ENCODE results near the gene FOXF2.
A peak's percentile ranks its signal among the peaks of the same experiment; 100 is the strongest.

FOXF2 gene

DNA sequence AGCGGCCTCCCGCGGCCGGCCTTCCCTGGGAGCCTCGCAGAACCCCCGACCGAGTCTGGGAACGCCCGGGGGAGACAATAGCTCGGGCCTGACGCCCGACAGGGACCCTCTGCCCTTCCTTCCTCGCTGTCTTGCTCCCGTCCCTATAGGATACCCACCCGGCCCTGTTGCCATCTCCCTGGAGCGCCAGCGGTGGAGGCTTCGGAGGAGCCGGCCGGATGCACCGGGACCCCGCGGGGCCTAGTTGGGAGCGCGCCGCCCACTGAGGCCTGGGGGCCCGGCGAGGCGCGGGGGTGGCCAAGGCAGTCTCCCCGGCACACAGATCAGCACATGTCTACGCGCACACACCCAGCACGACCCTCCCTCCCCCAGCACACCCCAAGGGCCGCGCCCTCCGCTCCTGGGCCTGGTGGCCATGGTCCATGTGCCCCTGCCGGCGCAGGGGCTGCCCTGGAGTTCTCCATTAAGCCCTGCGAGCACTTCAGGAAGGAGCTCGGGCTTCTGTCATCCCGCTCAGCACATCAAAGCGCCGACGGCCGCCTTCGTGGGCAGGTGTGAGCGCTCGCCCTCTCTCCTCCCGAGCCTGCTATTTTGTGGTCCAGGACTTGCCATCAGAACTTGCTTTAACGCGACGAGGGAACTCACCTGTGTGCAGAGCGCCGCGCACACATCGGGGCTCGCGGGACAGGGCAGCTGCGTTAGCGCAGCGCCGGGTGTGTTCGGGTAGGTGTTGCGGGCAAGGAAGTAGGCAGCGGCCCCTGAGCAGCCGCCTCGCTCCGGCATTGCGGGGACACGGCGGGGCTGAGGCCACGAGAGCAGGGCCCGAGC lies 3.7 kb downstream of the FOXF2 start:
- DNase-seq: no peak

DNA sequence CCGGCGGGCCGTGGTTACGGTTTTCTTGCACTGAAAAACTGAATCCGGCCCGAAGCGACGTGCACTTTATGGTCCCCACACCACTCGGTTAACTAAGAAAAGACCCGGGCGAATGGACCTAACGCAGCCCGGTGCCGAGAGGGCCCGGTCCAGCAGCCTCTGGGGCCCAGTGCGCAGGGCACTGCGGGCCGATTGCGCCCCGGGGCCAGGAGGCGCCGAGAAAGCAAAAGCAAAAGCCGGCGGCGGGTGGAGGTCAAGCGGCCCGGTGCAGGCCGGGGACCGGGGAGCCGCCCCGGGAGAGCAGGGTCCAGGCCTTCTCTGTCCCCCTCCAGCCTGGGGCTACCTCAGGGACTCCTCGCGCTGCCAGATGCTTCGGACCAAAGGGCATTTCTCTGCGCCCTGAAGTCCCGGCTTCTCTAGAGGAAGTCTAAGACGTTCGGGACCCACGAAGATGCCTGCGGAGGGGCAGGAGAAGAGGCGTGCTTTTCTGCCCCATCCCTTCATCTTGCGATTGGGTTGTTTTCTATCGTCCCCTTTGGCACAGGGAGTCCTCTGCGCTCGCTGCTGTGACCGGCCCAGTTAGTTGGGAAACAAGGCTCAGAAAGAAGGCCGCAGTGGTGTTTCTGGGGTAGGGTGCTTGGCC lies 4.4 kb downstream of the FOXF2 start:
- DNase-seq: no peak

- no peak for DNase-seq
Observed at GRCh38 chr6:1394514-1395463, 5.4 kb downstream of the FOXF2 start.

DNA sequence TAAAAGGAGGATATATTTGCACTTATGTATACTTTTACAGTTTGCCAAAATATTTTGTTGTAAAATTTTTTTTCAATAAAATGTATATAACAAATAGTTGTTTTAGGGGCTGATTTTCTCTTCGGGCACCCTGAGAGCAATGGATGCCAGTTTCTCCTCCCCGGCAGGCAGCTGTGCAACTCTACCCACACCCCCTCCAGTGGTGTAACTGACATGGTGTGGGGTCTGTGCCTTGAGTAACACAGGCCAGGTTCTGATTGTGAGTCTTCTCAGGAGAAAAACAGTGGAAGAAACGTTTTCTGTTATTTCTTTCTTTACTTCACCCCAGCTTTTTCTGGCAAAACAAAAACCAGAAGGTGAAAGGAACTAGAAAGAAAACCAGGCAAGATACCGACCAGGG lies 6.1 kb downstream of the FOXF2 start:
- no peak for DNase-seq

- DNase-seq: no peak
Observed at GRCh38 chr6:1395941-1396908, 6.8 kb downstream of the FOXF2 start.

GRCh38 chr6:1396952-1397868 lies 7.8 kb downstream of the FOXF2 start:
- DNase-seq: peak; percentile 54

DNA sequence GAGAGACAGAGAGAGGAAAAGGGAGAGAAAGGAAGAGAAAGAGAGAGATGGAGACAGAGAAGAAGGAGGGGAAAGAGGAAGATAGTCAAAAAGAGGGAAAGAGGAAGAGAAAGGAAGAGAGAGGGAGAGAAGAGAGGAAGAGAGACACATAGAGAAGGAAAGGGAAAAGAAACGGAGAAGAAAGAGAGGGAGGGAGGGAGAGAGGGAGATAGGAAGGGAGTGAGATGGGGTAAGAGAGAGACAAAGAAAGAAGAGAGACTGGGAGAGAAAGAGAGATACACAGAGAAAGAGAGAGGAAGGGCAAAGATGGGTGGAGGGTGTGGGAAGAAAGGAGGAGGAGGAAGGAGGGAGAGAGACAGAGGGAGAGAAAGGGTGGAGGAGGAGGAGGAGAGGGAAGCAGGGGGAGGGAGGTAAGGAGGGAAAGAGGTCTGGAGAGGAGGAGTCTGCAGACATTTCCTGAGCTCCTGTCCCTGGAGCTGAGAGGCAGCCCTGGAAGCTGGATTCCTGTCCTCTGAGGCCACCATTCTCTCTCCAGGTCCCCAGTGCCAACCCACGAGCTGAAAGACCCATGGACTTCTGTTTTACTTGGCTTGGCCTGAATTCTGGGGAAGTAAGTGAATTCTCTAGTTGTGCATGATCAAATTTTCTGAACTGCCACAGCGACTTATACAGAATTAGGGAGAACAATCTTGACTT lies 9.9 kb downstream of the FOXF2 start:
- no peak for DNase-seq

GRCh38 chr6:1400126-1400850 lies 10.9 kb downstream of the FOXF2 start:
- DNase-seq: no peak

- DNase-seq: no peak
Observed at GRCh38 chr6:1402369-1402768, 13.0 kb downstream of the FOXF2 start.

DNA sequence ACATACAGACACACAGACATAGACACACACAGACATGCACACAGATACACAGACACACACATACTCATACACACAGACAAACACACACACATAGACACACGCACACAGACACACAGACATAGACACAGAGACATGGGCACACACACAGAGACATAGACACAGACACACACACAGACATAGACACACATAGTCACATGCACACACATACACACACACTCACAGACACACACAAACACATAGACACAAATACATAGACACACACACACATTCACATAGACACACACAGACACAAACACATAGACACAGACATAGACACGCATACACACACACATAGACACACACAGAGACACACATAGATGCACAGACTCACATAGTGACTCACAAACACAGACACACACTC lies 13.5 kb downstream of the FOXF2 start:
- no peak for DNase-seq

DNA sequence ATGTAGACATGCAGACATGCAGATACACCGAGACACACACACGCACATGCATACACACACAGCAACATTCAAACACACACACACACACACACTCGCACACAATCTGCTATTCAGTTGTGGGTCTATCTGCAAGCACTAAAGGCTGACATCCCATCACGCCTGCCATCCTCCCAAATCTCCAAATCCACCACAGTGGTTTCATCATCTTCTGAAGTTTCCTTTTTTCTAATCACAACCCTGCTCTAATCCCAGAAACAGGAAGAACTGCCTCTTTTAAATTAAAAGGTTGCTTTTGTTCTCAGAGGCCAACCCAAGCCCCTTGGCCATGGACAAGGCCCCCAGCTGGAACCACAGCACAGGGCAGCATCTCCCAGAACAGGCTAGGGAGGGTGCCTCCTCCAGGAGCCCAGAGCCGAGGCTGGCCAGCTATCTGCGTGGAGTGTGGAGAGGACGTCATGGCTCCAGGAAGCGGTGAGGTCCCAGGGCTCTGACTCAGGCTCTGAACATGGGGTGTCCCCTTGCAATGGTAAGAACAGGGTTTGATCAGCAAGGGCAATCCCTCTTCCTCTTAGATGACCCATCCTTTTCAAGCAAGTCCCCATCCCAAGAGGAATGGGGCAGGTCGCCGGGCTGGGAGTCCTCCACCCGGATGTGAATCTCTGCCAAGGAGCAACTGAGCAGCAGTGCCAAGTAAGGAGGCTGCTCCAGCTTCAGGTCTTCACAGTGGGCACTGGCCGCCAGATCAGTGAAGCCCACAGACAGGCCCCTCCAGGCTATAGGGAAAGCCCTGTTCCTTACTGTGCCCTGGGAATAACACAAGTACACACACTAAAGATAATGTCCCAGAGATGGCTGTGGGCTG lies 14.7 kb downstream of the FOXF2 start:
- no peak for DNase-seq

DNA sequence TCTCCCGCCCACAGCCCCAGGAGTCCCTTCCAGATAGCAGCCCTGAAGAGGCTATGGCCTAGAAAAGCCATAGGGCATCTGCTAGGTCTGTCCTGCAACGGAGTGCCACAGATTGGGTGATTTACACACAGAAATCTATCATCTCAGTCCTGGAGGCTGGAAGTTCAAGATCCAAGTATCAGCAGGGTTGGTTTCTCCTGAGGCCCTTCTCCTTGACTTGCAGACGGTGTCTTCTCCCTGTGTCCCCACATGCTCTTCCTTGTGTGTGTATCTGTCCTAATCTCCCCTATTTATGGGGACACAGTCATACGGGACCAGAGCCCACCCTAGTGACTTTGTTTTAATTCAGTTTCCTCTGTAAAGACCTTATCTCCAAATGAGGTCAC lies 15.3 kb downstream of the FOXF2 start:
- no peak for DNase-seq

- no peak for DNase-seq
Observed at GRCh38 chr6:1405221-1405620, 15.8 kb downstream of the FOXF2 start.

- DNase-seq: no peak
Observed at GRCh38 chr6:1406306-1407072, 17.1 kb downstream of the FOXF2 start.

GRCh38 chr6:1407499-1407990 lies 18.2 kb downstream of the FOXF2 start:
- no peak for DNase-seq

DNA sequence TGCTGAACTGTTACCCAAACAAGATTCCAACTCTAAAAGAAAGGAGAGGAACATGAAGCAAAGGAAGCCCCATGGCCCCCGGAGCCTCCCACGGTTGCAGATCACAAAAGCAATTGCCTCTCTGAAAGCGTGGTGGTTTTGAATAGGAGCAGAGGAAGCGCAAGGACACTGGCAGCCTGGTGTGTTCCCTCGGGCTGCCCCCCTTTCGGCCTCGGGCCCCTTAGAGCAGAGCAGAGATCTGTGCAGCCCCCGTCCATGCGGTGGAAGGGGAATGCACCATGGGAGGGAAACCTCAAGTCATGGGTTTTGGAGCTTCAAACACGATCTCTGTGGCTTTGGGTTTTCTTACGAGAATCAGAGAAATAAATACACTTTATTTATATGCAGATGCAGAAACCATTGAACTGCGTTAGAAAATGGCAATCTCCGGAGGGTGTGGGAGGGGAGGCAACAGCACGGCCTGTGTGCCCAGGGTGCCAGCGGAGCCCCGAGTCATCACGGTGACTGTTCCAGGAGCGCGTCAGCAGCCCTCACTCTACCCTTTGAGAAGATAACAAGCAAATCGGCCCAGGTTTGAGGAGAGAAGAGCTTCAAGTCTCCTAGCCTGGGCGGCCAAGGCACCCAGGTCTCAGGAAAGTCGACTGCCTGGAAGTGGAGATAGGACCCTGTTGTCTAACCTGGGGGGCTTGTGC lies 20.5 kb downstream of the FOXF2 start:
- DNase-seq: no peak

- no peak for DNase-seq
Observed at GRCh38 chr6:1412901-1413300, 23.5 kb downstream of the FOXF2 start.
